Calu3 (cell line): Measurements from ENCODE around the gene FOXO1. TPM values are rescaled to one million over a fixed set of nuclear protein-coding genes. Genes with fewer than 3 reads are reported as not detected.

Experiments
- BruUV-seq: library from RNA; stranded (reverse); fragments of 400-500 nt; replicated peaks from 2 replicates; lab custom pipeline; 2021; lab: Mats Ljungman, UMichigan
- CTCF ChIA-PET: fragments of 300-600 bp; sonication (Branson Sonifier 250); formaldehyde crosslinking; loops from one replicate; lab custom pipeline; 2022; ENCODE audit warnings: antibody characterized with exemption; lab: Charles Lee
- DNase-seq: peaks from one replicate; pipeline ENCODE4 v3.0.0; 2022
- H3K27ac Mint-ChIP-seq: one replicate; pipeline ENCODE4 v1.8.0; 2022; ENCODE audit warnings: mixed read lengths; ENCODE audit not compliant: unreplicated experiment
- H3K27me3 Mint-ChIP-seq: one replicate; pipeline ENCODE4 v1.8.0; 2022; ENCODE audit warnings: mixed read lengths; ENCODE audit not compliant: unreplicated experiment
- H3K36me3 Mint-ChIP-seq: one replicate; pipeline ENCODE4 v1.8.0; 2022; ENCODE audit warnings: mild to moderate bottlenecking, moderate library complexity, mixed read lengths; ENCODE audit not compliant: insufficient read depth, unreplicated experiment
- H3K4me1 Mint-ChIP-seq: one replicate; pipeline ENCODE4 v1.8.0; 2022; ENCODE audit warnings: mild to moderate bottlenecking, low read depth, mixed read lengths; ENCODE audit not compliant: unreplicated experiment
- H3K4me3 Mint-ChIP-seq: one replicate; pipeline ENCODE4 v1.8.0; 2022; ENCODE audit warnings: mild to moderate bottlenecking, low read depth, moderate library complexity, mixed read lengths; ENCODE audit not compliant: unreplicated experiment
- H3K9me3 Mint-ChIP-seq: one replicate; pipeline ENCODE4 v1.8.0; 2022; ENCODE audit warnings: low read depth, mixed read lengths; ENCODE audit not compliant: unreplicated experiment
- CTCF ChIP-seq: fragments of 200-600 bp; IDR thresholded peaks from one replicate; pipeline ENCODE4 v1.8.0; 2022; ENCODE audit warnings: antibody characterized with exemption; ENCODE audit not compliant: unreplicated experiment
- intact Hi-C: fragments of 100-400 bp; cut with micrococcal nuclease; formaldehyde crosslinking; loops from one replicate; pipeline ENCODE4 v1.10.0; 2022; ENCODE audit not compliant: unreplicated experiment
- total RNA-seq: library from RNA; stranded (reverse); gene quantifications from 2 replicates; pipeline ENCODE4 v1.2.3, GENCODE V29; 2022

Gene FOXO1
- total RNA-seq, 1 experiment from 2014 or later, result 11.3 TPM

DNA sequence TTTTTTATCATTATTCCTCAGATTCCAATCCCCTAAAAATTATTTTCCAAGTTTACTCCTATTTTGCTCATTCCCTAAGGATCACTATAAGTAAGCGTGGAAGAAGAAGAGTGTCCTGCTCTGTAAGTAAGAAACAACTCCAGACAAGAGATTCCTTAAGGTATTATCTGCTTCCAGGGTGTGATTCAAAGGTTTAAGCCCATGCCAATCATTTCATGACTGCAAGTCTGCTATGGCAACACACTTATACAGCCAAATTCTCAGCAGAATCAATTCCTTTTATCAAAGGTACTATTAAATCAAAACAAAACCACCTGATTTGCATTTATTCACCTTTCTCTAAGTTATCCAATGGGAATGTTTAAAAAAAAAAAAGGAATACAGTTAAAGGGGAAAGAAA is 43.7 kb downstream of the FOXO1 start:
- no peaks in the 10 kb centered on the region for H3K9me3 Mint-ChIP-seq
- peaks cover 35% of the 10 kb centered on the region for H3K4me1 Mint-ChIP-seq
- no peak overlapping the region for H3K4me3 Mint-ChIP-seq
- H3K27ac Mint-ChIP-seq, result no peak overlapping the region
- no peak for TF ChIP-seq CTCF
- intact Hi-C loops, result no loop called here
- CTCF ChIA-PET, result no interaction called here
- H3K27me3 Mint-ChIP-seq, result no peaks in the 10 kb centered on the region
- BruUV-seq, result no TSS peak
- H3K36me3 Mint-ChIP-seq, result no peaks in the 10 kb centered on the region
- no peak for DNase-seq

DNA sequence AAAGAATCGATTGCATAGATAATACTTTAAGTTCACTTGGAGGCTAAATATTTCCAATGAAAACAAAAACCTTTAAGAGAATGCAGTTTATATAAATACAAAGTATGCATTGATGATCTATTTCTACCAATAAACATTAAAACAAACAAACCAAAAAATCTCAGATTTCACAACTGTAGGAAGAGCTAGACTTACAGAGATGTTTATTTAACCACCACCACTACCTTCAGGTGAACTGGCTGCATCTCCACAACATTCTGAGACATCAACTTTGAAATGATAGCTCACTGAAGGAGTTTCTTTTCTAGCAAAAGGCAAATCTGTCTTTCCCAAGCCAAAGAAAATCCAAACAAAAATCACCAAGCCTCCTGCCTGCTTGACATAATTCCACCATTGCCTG is 44.2 kb downstream of the FOXO1 start:
- Mint-ChIP-seq H3K27ac (no peak overlapping the region), H3K4me3 (no peak overlapping the region), H3K9me3 (no peaks in the 10 kb centered on the region), H3K27me3 (no peaks in the 10 kb centered on the region), H3K4me1 (peaks cover 33% of the 10 kb centered on the region), H3K36me3 (no peaks in the 10 kb centered on the region)
- no TSS peak for BruUV-seq
- TF ChIP-seq CTCF, result no peak
- no peak for DNase-seq
- intact Hi-C loops, result no loop called here
- CTCF ChIA-PET, result no interaction called here

DNA sequence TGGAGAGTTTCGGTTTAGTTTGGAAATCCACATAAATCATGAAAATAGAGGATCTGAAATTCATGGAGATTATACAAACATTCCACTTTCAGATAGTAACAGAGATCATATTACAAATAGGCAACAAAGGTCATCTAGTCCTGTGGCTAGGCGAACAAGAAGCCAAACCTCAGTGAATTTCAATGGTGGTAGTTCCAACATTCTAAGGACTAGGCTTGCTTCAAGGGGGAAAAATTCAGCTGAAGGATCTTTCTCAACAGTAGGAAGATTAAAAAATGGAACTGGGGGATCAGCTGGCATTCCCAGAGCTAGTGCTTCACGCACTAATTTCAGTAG is 47.0 kb downstream of the FOXO1 start:
- Mint-ChIP-seq H3K4me3 (no peak overlapping the region), H3K36me3 (no peaks in the 10 kb centered on the region), H3K27me3 (no peaks in the 10 kb centered on the region), H3K27ac (peak overlapping the region; percentile 16), H3K9me3 (no peaks in the 10 kb centered on the region), H3K4me1 (peaks cover 23% of the 10 kb centered on the region)
- DNase-seq, result no peak
- no TSS peak for BruUV-seq
- CTCF ChIA-PET, result no interaction called here
- intact Hi-C loops, result no loop called here
- no peak for TF ChIP-seq CTCF

- CTCF ChIA-PET, result no interaction called here
- no peaks in the 10 kb centered on the region for H3K27me3 Mint-ChIP-seq
Measured at GRCh38 chr13:40618581-40619478, 47.6 kb downstream of the FOXO1 start.

More at GRCh38 chr13:40618581-40619478, 47.6 kb downstream of the FOXO1 start:
- no peak overlapping the region for H3K27ac Mint-ChIP-seq
- H3K36me3 Mint-ChIP-seq, result no peaks in the 10 kb centered on the region
- no TSS peak for BruUV-seq
- no peaks in the 10 kb centered on the region for H3K9me3 Mint-ChIP-seq
- intact Hi-C loops, result no loop called here
- H3K4me1 Mint-ChIP-seq, result peaks cover 23% of the 10 kb centered on the region
- no peak for TF ChIP-seq CTCF
- DNase-seq, result no peak
- no peak overlapping the region for H3K4me3 Mint-ChIP-seq
